CD4-positive, alpha-beta T cell treated with Interferon gamma for 1 hour (primary cell): ENCODE measurements around the gene WRNIP1.
"Not testable (repeated sequence)": the region's sequence is repeated elsewhere in the genome, so short reads cannot be mapped to it uniquely, and the experiment has no call there.

ENCODE experiments used
- DNase-seq: peaks from one replicate; pipeline ENCODE4 v3.0.0-alpha.2; 2020

Gene WRNIP1

GRCh38 chr6:2743280-2744208 lies 21.6 kb upstream of the WRNIP1 start:
- no peak for DNase-seq

- DNase-seq = no peak
These were observed 20.9 kb upstream of the WRNIP1 start for GRCh38 chr6:2744209-2744771.

- no peak for DNase-seq
These were observed 20.4 kb upstream of the WRNIP1 start for GRCh38 chr6:2744778-2745177.

- no peak for DNase-seq
These were observed 19.9 kb upstream of the WRNIP1 start for GRCh38 chr6:2745246-2745645.

GRCh38 chr6:2746557-2747061 lies 18.6 kb upstream of the WRNIP1 start:
- DNase-seq = no peak

- no peak for DNase-seq
These were observed 17.0 kb upstream of the WRNIP1 start for GRCh38 chr6:2748183-2748582.

GRCh38 chr6:2749969-2750600 lies 15.1 kb upstream of the WRNIP1 start:
- DNase-seq = peak; percentile 57

- no peak for DNase-seq
These were observed 14.4 kb upstream of the WRNIP1 start, which contains the start of gene MYLK4 for GRCh38 chr6:2750832-2751231. MYLK4 (minus strand) TSS chr6:2750922; CDS start chr6:2749294, 1,628 bp downstream.

GRCh38 chr6:2751871-2752270 lies 13.3 kb upstream of the WRNIP1 start:
- DNase-seq = no peak

GRCh38 chr6:2752477-2753109 lies 12.6 kb upstream of the WRNIP1 start:
- no peak for DNase-seq

GRCh38 chr6:2753110-2753489 lies 12.1 kb upstream of the WRNIP1 start:
- DNase-seq = no peak

- DNase-seq = no peak
These were observed 11.4 kb upstream of the WRNIP1 start for GRCh38 chr6:2753743-2754142.

GRCh38 chr6:2754393-2754792 lies 10.8 kb upstream of the WRNIP1 start:
- DNase-seq = no peak

- no peak for DNase-seq
These were observed 10.3 kb upstream of the WRNIP1 start for GRCh38 chr6:2754911-2755310.

- no peak for DNase-seq
These were observed 9.7 kb upstream of the WRNIP1 start for GRCh38 chr6:2755456-2755855.

GRCh38 chr6:2756241-2756640 lies 9.0 kb upstream of the WRNIP1 start:
- no peak for DNase-seq

GRCh38 chr6:2756687-2757224 lies 8.4 kb upstream of the WRNIP1 start:
- no peak for DNase-seq

- DNase-seq = no peak
These were observed 6.2 kb upstream of the WRNIP1 start for GRCh38 chr6:2758980-2759379.

- DNase-seq = no peak
These were observed 4.0 kb upstream of the WRNIP1 start for GRCh38 chr6:2760882-2761842.

- not testable (repeated sequence) for DNase-seq
These were observed 2.3 kb upstream of the WRNIP1 start for GRCh38 chr6:2762868-2763267.

GRCh38 chr6:2763345-2763841 lies 1.8 kb upstream of the WRNIP1 start:
- DNase-seq = peak; percentile 11
